ENCODE results near the gene SRC.

SRC gene

GRCh38 chr20:37403107-37404033 is 57.4 kb downstream of the SRC start:
- H3K4me3 ChIP-seq (ENCODE audit: low read depth, low read length), result no peak overlapping the region

GRCh38 chr20:37404461-37404890 is 58.5 kb downstream of the SRC start:
- no peak overlapping the region for H3K4me3 ChIP-seq (ENCODE audit: low read depth, low read length)
- peaks cover 21% of the 10 kb centered on the region for H3K36me3 ChIP-seq (ENCODE audit: control insufficient read depth, insufficient read depth, low read length)
- peaks cover 5% of the 10 kb centered on the region for H3K4me1 ChIP-seq (ENCODE audit: control insufficient read depth, insufficient read depth, low read length)
- H3K9me3 ChIP-seq (ENCODE audit: control insufficient read depth, insufficient read depth, low read length), result no peaks in the 10 kb centered on the region
- no peak overlapping the region for H3K9ac ChIP-seq (ENCODE audit: low read depth, low read length)
- peaks cover 4% of the 10 kb centered on the region for H3K27me3 ChIP-seq (ENCODE audit: control insufficient read depth, insufficient read depth, low read length)

More at GRCh38 chr20:37403107-37404033, 57.4 kb downstream of the SRC start:
- peaks cover 4% of the 10 kb centered on the region for H3K27me3 ChIP-seq (ENCODE audit: control insufficient read depth, insufficient read depth, low read length)
- peaks cover 29% of the 10 kb centered on the region for H3K36me3 ChIP-seq (ENCODE audit: control insufficient read depth, insufficient read depth, low read length)
- H3K9ac ChIP-seq (ENCODE audit: low read depth, low read length), result no peak overlapping the region
- peaks cover 5% of the 10 kb centered on the region for H3K4me1 ChIP-seq (ENCODE audit: control insufficient read depth, insufficient read depth, low read length)
- no peaks in the 10 kb centered on the region for H3K9me3 ChIP-seq (ENCODE audit: control insufficient read depth, insufficient read depth, low read length)

- peaks cover 5% of the 10 kb centered on the region for H3K4me1 ChIP-seq (ENCODE audit: control insufficient read depth, insufficient read depth, low read length)
- H3K36me3 ChIP-seq (ENCODE audit: control insufficient read depth, insufficient read depth, low read length), result peaks cover 21% of the 10 kb centered on the region
- H3K4me3 ChIP-seq (ENCODE audit: low read depth, low read length), result no peak overlapping the region
- H3K27me3 ChIP-seq (ENCODE audit: control insufficient read depth, insufficient read depth, low read length), result peaks cover 4% of the 10 kb centered on the region
- no peak overlapping the region for H3K9ac ChIP-seq (ENCODE audit: low read depth, low read length)
- H3K9me3 ChIP-seq (ENCODE audit: control insufficient read depth, insufficient read depth, low read length), result no peaks in the 10 kb centered on the region
Observed at GRCh38 chr20:37405351-37405897, 59.5 kb downstream of the SRC start.

GRCh38 chr20:37406010-37406998 is 60.4 kb downstream of the SRC start:
- H3K9me3 ChIP-seq (ENCODE audit: control insufficient read depth, insufficient read depth, low read length), result no peaks in the 10 kb centered on the region
- peak overlapping the region; percentile 62 for H3K9ac ChIP-seq (ENCODE audit: low read depth, low read length)
- peaks cover 4% of the 10 kb centered on the region for H3K27me3 ChIP-seq (ENCODE audit: control insufficient read depth, insufficient read depth, low read length)
- peaks cover 5% of the 10 kb centered on the region for H3K4me1 ChIP-seq (ENCODE audit: control insufficient read depth, insufficient read depth, low read length)
- peaks cover 18% of the 10 kb centered on the region for H3K36me3 ChIP-seq (ENCODE audit: control insufficient read depth, insufficient read depth, low read length)
- peak overlapping the region; percentile 46 for H3K4me3 ChIP-seq (ENCODE audit: low read depth, low read length)

GRCh38 chr20:37407019-37407566 is 61.2 kb downstream of the SRC start:
- Histone ChIP-seq H3K9me3 (ENCODE audit: control insufficient read depth, insufficient read depth, low read length) (no peaks in the 10 kb centered on the region), H3K9ac (ENCODE audit: low read depth, low read length) (no peak overlapping the region), H3K4me3 (ENCODE audit: low read depth, low read length) (peak overlapping the region; percentile 46), H3K4me1 (ENCODE audit: control insufficient read depth, insufficient read depth, low read length) (peaks cover 9% of the 10 kb centered on the region), H3K36me3 (ENCODE audit: control insufficient read depth, insufficient read depth, low read length) (peaks cover 12% of the 10 kb centered on the region), H3K27me3 (ENCODE audit: control insufficient read depth, insufficient read depth, low read length) (peaks cover 4% of the 10 kb centered on the region)

- H3K9me3 ChIP-seq (ENCODE audit: control insufficient read depth, insufficient read depth, low read length), result no peaks in the 10 kb centered on the region
- peaks cover 4% of the 10 kb centered on the region for H3K27me3 ChIP-seq (ENCODE audit: control insufficient read depth, insufficient read depth, low read length)
- no peak overlapping the region for H3K4me3 ChIP-seq (ENCODE audit: low read depth, low read length)
- peaks cover 8% of the 10 kb centered on the region for H3K36me3 ChIP-seq (ENCODE audit: control insufficient read depth, insufficient read depth, low read length)
- peaks cover 10% of the 10 kb centered on the region for H3K4me1 ChIP-seq (ENCODE audit: control insufficient read depth, insufficient read depth, low read length)
- H3K9ac ChIP-seq (ENCODE audit: low read depth, low read length), result no peak overlapping the region
Observed at GRCh38 chr20:37407573-37408002, 61.6 kb downstream of the SRC start.

GRCh38 chr20:37408302-37409193 is 62.6 kb downstream of the SRC start:
- Histone ChIP-seq H3K36me3 (ENCODE audit: control insufficient read depth, insufficient read depth, low read length) (no peaks in the 10 kb centered on the region), H3K4me1 (ENCODE audit: control insufficient read depth, insufficient read depth, low read length) (peaks cover 10% of the 10 kb centered on the region), H3K9me3 (ENCODE audit: control insufficient read depth, insufficient read depth, low read length) (no peaks in the 10 kb centered on the region), H3K4me3 (ENCODE audit: low read depth, low read length) (no peak overlapping the region), H3K9ac (ENCODE audit: low read depth, low read length) (peak overlapping the region; percentile 20), H3K27me3 (ENCODE audit: control insufficient read depth, insufficient read depth, low read length) (peaks cover 8% of the 10 kb centered on the region)

GRCh38 chr20:37411408-37412219 is 65.7 kb downstream of the SRC start:
- H3K9ac ChIP-seq (ENCODE audit: low read depth, low read length), result peak overlapping the region; percentile 39
- H3K27me3 ChIP-seq (ENCODE audit: control insufficient read depth, insufficient read depth, low read length), result peaks cover 10% of the 10 kb centered on the region
- no peaks in the 10 kb centered on the region for H3K36me3 ChIP-seq (ENCODE audit: control insufficient read depth, insufficient read depth, low read length)
- no peaks in the 10 kb centered on the region for H3K9me3 ChIP-seq (ENCODE audit: control insufficient read depth, insufficient read depth, low read length)
- H3K4me1 ChIP-seq (ENCODE audit: control insufficient read depth, insufficient read depth, low read length), result peaks cover 6% of the 10 kb centered on the region
- H3K4me3 ChIP-seq (ENCODE audit: low read depth, low read length), result no peak overlapping the region

- H3K27me3 ChIP-seq (ENCODE audit: control insufficient read depth, insufficient read depth, low read length), result peaks cover 10% of the 10 kb centered on the region
- H3K9ac ChIP-seq (ENCODE audit: low read depth, low read length), result no peak overlapping the region
- peaks cover 6% of the 10 kb centered on the region for H3K4me1 ChIP-seq (ENCODE audit: control insufficient read depth, insufficient read depth, low read length)
- H3K4me3 ChIP-seq (ENCODE audit: low read depth, low read length), result no peak overlapping the region
- no peaks in the 10 kb centered on the region for H3K9me3 ChIP-seq (ENCODE audit: control insufficient read depth, insufficient read depth, low read length)
- no peaks in the 10 kb centered on the region for H3K36me3 ChIP-seq (ENCODE audit: control insufficient read depth, insufficient read depth, low read length)
Observed at GRCh38 chr20:37413023-37413334, 67.0 kb downstream of the SRC start.

GRCh38 chr20:37413379-37413778 is 67.4 kb downstream of the SRC start:
- H3K9ac ChIP-seq (ENCODE audit: low read depth, low read length), result no peak overlapping the region
- H3K4me1 ChIP-seq (ENCODE audit: control insufficient read depth, insufficient read depth, low read length), result peaks cover 6% of the 10 kb centered on the region
- H3K27me3 ChIP-seq (ENCODE audit: control insufficient read depth, insufficient read depth, low read length), result peaks cover 10% of the 10 kb centered on the region
- H3K4me3 ChIP-seq (ENCODE audit: low read depth, low read length), result no peak overlapping the region
- H3K9me3 ChIP-seq (ENCODE audit: control insufficient read depth, insufficient read depth, low read length), result no peaks in the 10 kb centered on the region
- H3K36me3 ChIP-seq (ENCODE audit: control insufficient read depth, insufficient read depth, low read length), result no peaks in the 10 kb centered on the region

Data from iPS-15b (cell line).